ENCODE data around the gene ZNF329. TPM values are rescaled to one million over a fixed set of nuclear protein-coding genes. Genes with fewer than 3 reads are reported as not detected.

The ZNF329 gene
- total RNA-seq, 2 experiments from 2014 or later, result 4.9 to 5.0 TPM

- DNase-seq, result no peak
- peaks cover 56% of the 10 kb centered on the region for H3K36me3 Mint-ChIP-seq (ENCODE audit: low read depth)
- CTCF ChIA-PET, result no interaction called here
- no peak overlapping the region for H3K27ac Mint-ChIP-seq
- no peak for ATAC-seq
- POLR2A ChIA-PET, result no interaction called here
- peaks cover 17% of the 10 kb centered on the region for H3K27me3 Mint-ChIP-seq
- intact Hi-C loops (cut with DNase I, micrococcal nuclease), result no loop called here
- H3K9me3 Mint-ChIP-seq (ENCODE audit: low read depth), result peaks cover 71% of the 10 kb centered on the region
- no peaks in the 10 kb centered on the region for H3K4me1 Mint-ChIP-seq
- H3K4me3 Mint-ChIP-seq, result no peak overlapping the region
Observed at GRCh38 chr19:58118979-58119733, 31.4 kb downstream of the ZNF329 start.

- Mint-ChIP-seq H3K4me3 (no peak overlapping the region), H3K27ac (no peak overlapping the region)
- intact Hi-C loops (cut with DNase I, micrococcal nuclease), result no loop called here
Observed at GRCh38 chr19:58117841-58118575, 32.6 kb downstream of the ZNF329 start.

GRCh38 chr19:58108546-58108817, 42.1 kb downstream of the ZNF329 start:
- no peaks in the 10 kb centered on the region for H3K4me1 Mint-ChIP-seq
- ATAC-seq (no peak), DNase-seq (no peak)
- H3K9me3 Mint-ChIP-seq (ENCODE audit: low read depth), result peaks cover 51% of the 10 kb centered on the region
- H3K4me3 Mint-ChIP-seq, result no peak overlapping the region
- peaks cover 38% of the 10 kb centered on the region for H3K36me3 Mint-ChIP-seq (ENCODE audit: low read depth)
- ChIA-PET CTCF (interaction anchor here (0.7 kb wide), 1 partner anchor 26 kb away, joined by 3 read pairs; no protein-coding TSS in a partner anchor), POLR2A (no interaction called here)
- intact Hi-C loops (cut with DNase I, micrococcal nuclease), result no loop called here
- H3K27me3 Mint-ChIP-seq, result no peaks in the 10 kb centered on the region
- H3K27ac Mint-ChIP-seq, result no peak overlapping the region

More at GRCh38 chr19:58117841-58118575, 32.6 kb downstream of the ZNF329 start:
- CTCF ChIA-PET, result no interaction called here
- peaks cover 17% of the 10 kb centered on the region for H3K27me3 Mint-ChIP-seq
- no peaks in the 10 kb centered on the region for H3K4me1 Mint-ChIP-seq
- no peak for ATAC-seq
- H3K9me3 Mint-ChIP-seq (ENCODE audit: low read depth), result peaks cover 64% of the 10 kb centered on the region
- DNase-seq, result peak; percentile 10
- peaks cover 57% of the 10 kb centered on the region for H3K36me3 Mint-ChIP-seq (ENCODE audit: low read depth)
- POLR2A ChIA-PET, result no interaction called here

GRCh38 chr19:58107778-58108545, 42.6 kb downstream of the ZNF329 start:
- DNase-seq (no peak), ATAC-seq (no peak)
- intact Hi-C loops (cut with DNase I, micrococcal nuclease), result no loop called here
- Mint-ChIP-seq H3K27me3 (no peaks in the 10 kb centered on the region), H3K4me1 (no peaks in the 10 kb centered on the region), H3K27ac (no peak overlapping the region), H3K36me3 (ENCODE audit: low read depth) (peaks cover 38% of the 10 kb centered on the region), H3K4me3 (no peak overlapping the region), H3K9me3 (ENCODE audit: low read depth) (peaks cover 52% of the 10 kb centered on the region)
- ChIA-PET CTCF (no interaction called here), POLR2A (no interaction called here)

- H3K27ac Mint-ChIP-seq, result peak overlapping the region; percentile 97
Observed at GRCh38 chr19:58098682-58098998, 51.9 kb downstream of the ZNF329 start.

GRCh38 chr19:58097781-58098681, 52.6 kb downstream of the ZNF329 start, which contains the start of gene ZSCAN18:
Gene ZSCAN18 (minus strand): TSS chr19:58098231. CDS start chr19:58090267, 7,964 bp downstream.
- Mint-ChIP-seq H3K9me3 (ENCODE audit: low read depth) (peaks cover 21% of the 10 kb centered on the region), H3K4me1 (peaks cover 13% of the 10 kb centered on the region), H3K27ac (peak within 1 kb of the TSS; percentile 97), H3K27me3 (no peaks in the 10 kb centered on the region), H3K36me3 (ENCODE audit: low read depth) (peaks cover 30% of the 10 kb centered on the region), H3K4me3 (peak within 1 kb of the TSS; percentile 82)
- intact Hi-C loops (cut with DNase I, micrococcal nuclease), result loop anchor here (1.0 to 5.0 kb wide), 12 partner anchors 39 to 1696 kb away; partner anchors contain the start of genes TRAPPC2B (in 1 of the 2), ZNF132 (in 1 of the 2), ZNF135 (in 1 of the 2) and ZNF256 (in 1 of the 2)
- CTCF ChIA-PET, result no interaction called here
- ATAC-seq, result peak; percentile 99
- POLR2A ChIA-PET, result no interaction called here
- peak; percentile 97 for DNase-seq

More at GRCh38 chr19:58098682-58098998, 51.9 kb downstream of the ZNF329 start:
- ChIA-PET CTCF (no interaction called here), POLR2A (no interaction called here)
- peak overlapping the region; percentile 82 for H3K4me3 Mint-ChIP-seq
- H3K36me3 Mint-ChIP-seq (ENCODE audit: low read depth), result peaks cover 31% of the 10 kb centered on the region
- ATAC-seq (peak; percentile 3), DNase-seq (no peak)
- intact Hi-C loops (cut with DNase I, micrococcal nuclease), result loop anchor here (1.0 to 5.0 kb wide), 12 partner anchors 39 to 1696 kb away; partner anchors contain the start of genes TRAPPC2B (in 1 of the 2), ZNF132 (in 1 of the 2), ZNF135 (in 1 of the 2) and ZNF256 (in 1 of the 2)
- peaks cover 24% of the 10 kb centered on the region for H3K9me3 Mint-ChIP-seq (ENCODE audit: low read depth)
- H3K4me1 Mint-ChIP-seq, result peaks cover 13% of the 10 kb centered on the region
- H3K27me3 Mint-ChIP-seq, result no peaks in the 10 kb centered on the region

- POLR2A ChIA-PET, result no interaction called here
- Mint-ChIP-seq H3K4me3 (peak overlapping the region; percentile 82), H3K4me1 (peaks cover 13% of the 10 kb centered on the region), H3K27me3 (no peaks in the 10 kb centered on the region), H3K9me3 (ENCODE audit: low read depth) (peaks cover 17% of the 10 kb centered on the region), H3K27ac (peak overlapping the region; percentile 55), H3K36me3 (ENCODE audit: low read depth) (peaks cover 34% of the 10 kb centered on the region)
- no peak for DNase-seq
- ATAC-seq, result no peak
- intact Hi-C loops (cut with DNase I, micrococcal nuclease), result loop anchor here (5.0 kb wide), 2 partner anchors 345 to 1695 kb away; partner anchors contain the start of genes ZNF132 (in 1 of the 2) and ZNF583 (in 1 of the 2)
- CTCF ChIA-PET, result no interaction called here
Observed at GRCh38 chr19:58097349-58097748, 53.2 kb downstream of the ZNF329 start.

GRCh38 chr19:58096884-58097283, 53.7 kb downstream of the ZNF329 start:
- H3K4me1 Mint-ChIP-seq, result peaks cover 13% of the 10 kb centered on the region
- POLR2A ChIA-PET, result no interaction called here
- H3K4me3 Mint-ChIP-seq, result peak overlapping the region; percentile 82
- no peak for ATAC-seq
- intact Hi-C loops (cut with DNase I, micrococcal nuclease), result loop anchor here (5.0 kb wide), 2 partner anchors 345 to 1695 kb away; partner anchors contain the start of genes ZNF132 (in 1 of the 2) and ZNF583 (in 1 of the 2)
- no peak for DNase-seq
- H3K9me3 Mint-ChIP-seq (ENCODE audit: low read depth), result peaks cover 18% of the 10 kb centered on the region
- no peaks in the 10 kb centered on the region for H3K27me3 Mint-ChIP-seq
- CTCF ChIA-PET, result no interaction called here
- H3K27ac Mint-ChIP-seq, result peak overlapping the region; percentile 55
- peaks cover 37% of the 10 kb centered on the region for H3K36me3 Mint-ChIP-seq (ENCODE audit: low read depth)

GRCh38 chr19:58095328-58095727, 55.3 kb downstream of the ZNF329 start:
- no peak for ATAC-seq
- ChIA-PET POLR2A (interaction anchor here (0.6 kb wide), 1 partner anchor 351 kb away, joined by 4 read pairs; no protein-coding TSS in a partner anchor), CTCF (no interaction called here)
- H3K9me3 Mint-ChIP-seq (ENCODE audit: low read depth), result peaks cover 21% of the 10 kb centered on the region
- peaks cover 40% of the 10 kb centered on the region for H3K36me3 Mint-ChIP-seq (ENCODE audit: low read depth)
- no peak overlapping the region for H3K27ac Mint-ChIP-seq
- no peaks in the 10 kb centered on the region for H3K27me3 Mint-ChIP-seq
- no peak overlapping the region for H3K4me3 Mint-ChIP-seq
- intact Hi-C loops (cut with DNase I, micrococcal nuclease), result loop anchor here (5.0 kb wide), 2 partner anchors 347 to 1693 kb away; partner anchors contain the start of genes ZNF132 (in 1 of the 2) and ZNF583 (in 1 of the 2)
- peaks cover 13% of the 10 kb centered on the region for H3K4me1 Mint-ChIP-seq
- no peak for DNase-seq

GRCh38 chr19:58093071-58093470, 57.5 kb downstream of the ZNF329 start:
- peaks cover 7% of the 10 kb centered on the region for H3K4me1 Mint-ChIP-seq
- no peak for ATAC-seq
- peaks cover 52% of the 10 kb centered on the region for H3K36me3 Mint-ChIP-seq (ENCODE audit: low read depth)
- H3K4me3 Mint-ChIP-seq, result no peak overlapping the region
- peaks cover 17% of the 10 kb centered on the region for H3K9me3 Mint-ChIP-seq (ENCODE audit: low read depth)
- no peak overlapping the region for H3K27ac Mint-ChIP-seq
- no peaks in the 10 kb centered on the region for H3K27me3 Mint-ChIP-seq
- no peak for DNase-seq
- ChIA-PET CTCF (interaction anchor here (1.0 kb wide), 1 partner anchor 11 kb away, joined by 3 read pairs; no protein-coding TSS in a partner anchor), POLR2A (no interaction called here)
- intact Hi-C loops (cut with DNase I, micrococcal nuclease), result no loop called here
